ENCODE measurements around the gene SLC26A2. TPM values are rescaled to one million over a fixed set of nuclear protein-coding genes. Genes with fewer than 3 reads are reported as not detected.

SLC26A2 gene
- total and polyA plus RNA-seq, 3 donors from 2014 or later, result 7.4 to 16.3 (median 13.5) TPM

DNA sequence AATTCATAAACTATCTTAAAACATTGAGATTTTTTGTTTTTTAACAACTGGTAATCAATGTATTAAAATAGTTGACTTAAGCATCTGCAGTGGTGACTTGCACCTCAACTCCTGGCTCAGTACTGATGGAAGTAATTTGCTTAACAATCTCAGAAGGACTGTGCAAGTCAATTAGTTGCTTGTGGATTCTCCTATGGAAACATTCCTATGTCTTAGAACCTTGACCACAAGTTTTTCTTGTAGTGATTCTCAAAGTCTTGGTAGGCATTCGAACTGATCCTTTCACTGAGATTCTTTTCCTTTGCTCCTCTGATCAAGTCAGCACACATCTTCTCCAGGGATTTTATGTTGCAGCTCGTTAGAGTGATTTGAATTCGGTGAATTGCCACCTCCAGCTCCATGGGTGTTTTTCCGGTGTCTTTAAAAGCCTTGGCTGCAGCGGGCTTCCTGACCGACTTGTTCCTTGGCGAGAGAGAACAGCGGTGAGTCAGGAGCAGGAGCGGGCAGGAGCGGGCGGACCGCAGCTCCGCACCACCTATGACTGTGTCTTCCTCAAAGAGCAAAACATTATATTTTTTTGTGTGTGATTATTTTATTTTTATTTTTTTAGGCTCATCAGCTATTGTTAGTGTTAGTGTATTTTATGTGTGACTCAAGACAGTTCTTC, 61.1 kb downstream of the SLC26A2 start:
- no peak for TF ChIP-seq POLR2A (IDR thresholded peaks at IDR 0.05)
- TF ChIP-seq, protein P1, sequence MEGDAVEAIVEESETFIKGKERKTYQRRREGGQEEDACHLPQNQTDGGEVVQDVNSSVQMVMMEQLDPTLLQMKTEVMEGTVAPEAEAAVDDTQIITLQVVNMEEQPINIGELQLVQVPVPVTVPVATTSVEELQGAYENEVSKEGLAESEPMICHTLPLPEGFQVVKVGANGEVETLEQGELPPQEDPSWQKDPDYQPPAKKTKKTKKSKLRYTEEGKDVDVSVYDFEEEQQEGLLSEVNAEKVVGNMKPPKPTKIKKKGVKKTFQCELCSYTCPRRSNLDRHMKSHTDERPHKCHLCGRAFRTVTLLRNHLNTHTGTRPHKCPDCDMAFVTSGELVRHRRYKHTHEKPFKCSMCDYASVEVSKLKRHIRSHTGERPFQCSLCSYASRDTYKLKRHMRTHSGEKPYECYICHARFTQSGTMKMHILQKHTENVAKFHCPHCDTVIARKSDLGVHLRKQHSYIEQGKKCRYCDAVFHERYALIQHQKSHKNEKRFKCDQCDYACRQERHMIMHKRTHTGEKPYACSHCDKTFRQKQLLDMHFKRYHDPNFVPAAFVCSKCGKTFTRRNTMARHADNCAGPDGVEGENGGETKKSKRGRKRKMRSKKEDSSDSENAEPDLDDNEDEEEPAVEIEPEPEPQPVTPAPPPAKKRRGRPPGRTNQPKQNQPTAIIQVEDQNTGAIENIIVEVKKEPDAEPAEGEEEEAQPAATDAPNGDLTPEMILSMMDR (IDR thresholded peaks at IDR 0.05), result no peak
- H3K9me3 ChIP-seq, result no peaks in the 10 kb centered on the region
- WGBS, 2 donors, result 82 to 85% methylated on average over 13 of the region's 13 CpGs
- no peak overlapping the region for H3K4me3 ChIP-seq
- no peaks in the 10 kb centered on the region for H3K36me3 ChIP-seq (ENCODE audit: low read depth, missing control alignments)
- no peaks in the 10 kb centered on the region for H3K4me1 ChIP-seq
- intact Hi-C loops (cut with DNase I; ENCODE audit: low total_unique reads), result no loop called here
- H3K27me3 ChIP-seq, result no peaks in the 10 kb centered on the region
- no peak for DNase-seq
- H3K27ac ChIP-seq, result peak overlapping the region in 1 of 2 donors; percentile 26

DNA sequence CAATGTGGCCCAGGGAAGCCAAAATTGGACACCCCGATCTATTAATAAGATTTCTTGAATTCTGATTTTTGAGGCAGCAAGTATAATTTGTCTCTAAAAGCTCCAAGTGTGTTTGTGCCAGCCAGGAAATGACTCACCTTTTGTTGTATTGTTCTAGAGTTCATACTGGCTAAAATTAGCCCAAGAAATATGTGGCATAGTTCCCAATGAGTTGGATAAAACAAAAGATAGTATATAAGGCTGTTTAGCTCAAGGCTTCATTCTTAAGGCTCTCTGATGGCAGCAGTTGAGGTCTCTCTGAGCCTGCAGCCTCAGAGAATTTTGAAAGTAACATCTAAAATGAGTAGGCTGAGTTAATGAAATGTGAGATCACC, 61.6 kb downstream of the SLC26A2 start:
- Histone ChIP-seq H3K4me3 (no peak overlapping the region), H3K36me3 (ENCODE audit: low read depth, missing control alignments) (no peaks in the 10 kb centered on the region), H3K27me3 (no peaks in the 10 kb centered on the region), H3K27ac (peak overlapping the region in 1 of 2 donors; percentile 26), H3K4me1 (no peaks in the 10 kb centered on the region), H3K9me3 (no peaks in the 10 kb centered on the region)
- 59 to 68% methylated on average over 1 of the region's 1 CpG for WGBS, 2 donors
- intact Hi-C loops (cut with DNase I; ENCODE audit: low total_unique reads), result no loop called here
- TF ChIP-seq, protein P1 (IDR thresholded peaks at IDR 0.05), result no peak
- no peak for TF ChIP-seq POLR2A (IDR thresholded peaks at IDR 0.05)
- DNase-seq, result no peak

DNA sequence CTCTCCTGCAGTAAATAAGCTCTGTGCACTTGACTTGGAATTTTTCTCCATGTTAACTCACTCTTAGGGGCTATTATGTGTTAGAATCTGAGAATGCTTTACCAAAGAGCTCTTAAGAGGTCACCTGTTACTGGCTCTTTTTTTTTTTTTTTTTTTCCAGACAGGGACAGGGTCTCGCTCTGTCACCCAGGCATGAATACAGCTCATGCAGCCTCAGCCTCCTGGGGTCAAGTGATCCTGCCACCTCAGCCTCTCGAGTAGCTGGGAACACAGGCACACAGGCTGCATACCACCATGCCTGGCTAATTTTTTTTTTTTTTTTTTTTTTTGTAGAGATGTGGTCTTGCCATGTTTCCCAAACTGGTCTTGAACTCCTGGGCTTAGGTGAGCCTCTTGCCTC, 62.1 kb downstream of the SLC26A2 start:
- Histone ChIP-seq H3K27ac (peak overlapping the region in 1 of 2 donors; percentile 17), H3K27me3 (no peaks in the 10 kb centered on the region), H3K4me1 (no peaks in the 10 kb centered on the region), H3K9me3 (no peaks in the 10 kb centered on the region), H3K36me3 (ENCODE audit: low read depth, missing control alignments) (no peaks in the 10 kb centered on the region), H3K4me3 (no peak overlapping the region)
- intact Hi-C loops (cut with DNase I; ENCODE audit: low total_unique reads), result no loop called here
- no peak for DNase-seq
- TF ChIP-seq, protein P1 (IDR thresholded peaks at IDR 0.05), result no peak
- no peak for TF ChIP-seq POLR2A (IDR thresholded peaks at IDR 0.05)
- WGBS, 2 donors, result 87 to 100% methylated on average over 2 of the region's 2 CpGs

DNA sequence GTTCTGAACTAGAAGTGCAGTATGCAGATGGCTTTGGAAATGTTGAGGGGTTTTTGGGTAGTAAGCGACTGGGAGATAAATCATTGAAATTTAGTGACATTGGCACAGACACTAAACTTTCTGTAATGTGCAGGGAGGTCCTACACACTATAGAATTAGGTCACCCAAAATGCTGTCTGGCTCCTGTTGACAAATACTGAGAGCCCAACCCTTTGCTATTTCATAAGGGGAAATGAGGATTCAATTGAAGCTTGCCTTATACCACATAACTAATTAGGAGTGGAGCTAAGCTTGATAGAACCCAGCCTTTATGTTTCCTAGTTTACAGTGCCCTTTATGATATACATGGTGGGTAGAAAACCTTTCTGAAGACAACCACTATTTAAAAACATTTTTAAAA, 62.6 kb downstream of the SLC26A2 start:
- Histone ChIP-seq H3K9me3 (no peaks in the 10 kb centered on the region), H3K4me1 (no peaks in the 10 kb centered on the region), H3K27me3 (no peaks in the 10 kb centered on the region), H3K27ac (no peak overlapping the region), H3K4me3 (no peak overlapping the region), H3K36me3 (ENCODE audit: low read depth, missing control alignments) (no peaks in the 10 kb centered on the region)
- intact Hi-C loops (cut with DNase I; ENCODE audit: low total_unique reads), result no loop called here
- TF ChIP-seq POLR2A (IDR thresholded peaks at IDR 0.05), result no peak
- TF ChIP-seq, protein P1 (IDR thresholded peaks at IDR 0.05), result no peak
- DNase-seq, result no peak
- WGBS, 2 donors, result 88 to 100% methylated on average over 1 of the region's 1 CpG
